BLaER1 treated with 17β-estradiol and CSF1 and Interleukin-3, amounts not matched to agents 10 nM and 100 nM (cell line): Measurements from ENCODE around the gene CCL25.

ENCODE experiments used
- H3K27ac ChIP-seq, 11 experiments: shearing (Covaris generic); formaldehyde crosslinking; 2 replicates each; pipeline ENCODE4 v1.8.1; 2022
- H3K27me3 ChIP-seq, 11 experiments: shearing (Covaris generic); formaldehyde crosslinking; 2 replicates each; pipeline ENCODE4 v1.8.1; 2022
- H3K36me3 ChIP-seq, 11 experiments: shearing (Covaris generic); formaldehyde crosslinking; 2 replicates each; pipeline ENCODE4 v1.8.1; 2022
- H3K4me1 ChIP-seq, 10 experiments: shearing (Covaris generic); formaldehyde crosslinking; 2 replicates each; pipeline ENCODE4 v1.8.1; 2022
- H3K4me2 ChIP-seq, 11 experiments: shearing (Covaris generic); formaldehyde crosslinking; 2 replicates each; pipeline ENCODE4 v1.8.1; 2022
- H3K4me3 ChIP-seq, 10 experiments: shearing (Covaris generic); formaldehyde crosslinking; 2 replicates each; pipeline ENCODE4 v1.8.1; 2022
- H3K9ac ChIP-seq, 11 experiments: shearing (Covaris generic); formaldehyde crosslinking; 2 replicates each; pipeline ENCODE4 v1.8.1; 2022
- H3K9me3 ChIP-seq, 11 experiments: shearing (Covaris generic); formaldehyde crosslinking; replicated peaks in 1 of 11; 2 replicates each; pipeline ENCODE4 v1.8.1; 2022
- H4K20me1 ChIP-seq, 11 experiments: shearing (Covaris generic); formaldehyde crosslinking; 2 replicates each; pipeline ENCODE4 v1.8.1; 2022
- Cebpa-rat ChIP-seq, 11 experiments: shearing (Covaris generic); IDR thresholded peaks; 2 replicates each; pipeline ENCODE4 v1.8.1; 2022

CCL25 gene

DNA sequence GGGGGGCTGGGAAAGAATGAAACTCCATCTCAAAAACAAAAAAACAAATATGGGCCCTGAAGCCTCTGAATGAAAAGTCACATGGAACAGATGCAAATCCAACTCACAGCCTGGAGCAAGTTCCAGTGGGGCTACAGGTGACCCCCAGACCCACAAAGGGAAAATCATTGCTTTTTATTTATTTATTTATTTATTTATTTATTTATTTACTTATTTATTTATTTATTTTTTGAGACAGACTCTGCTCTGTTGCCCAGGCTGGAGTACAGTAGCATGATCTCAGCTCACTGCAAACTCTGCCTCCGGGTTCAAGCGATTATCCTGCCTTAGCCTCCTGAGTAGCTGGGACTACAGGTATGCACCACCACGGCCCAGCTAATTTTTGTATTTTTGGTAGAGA lies 13.3 kb upstream of the CCL25 start:
- H3K9ac ChIP-seq = no peak overlapping the region
- H3K9me3 ChIP-seq = no peaks in the 10 kb centered on the region
- peaks cover 0 to 25% (median 9%) of the 10 kb centered on the region in 10 experiments; a peak in 12 of 20 replicates for H3K4me1 ChIP-seq
- no peak overlapping the region for H3K4me3 ChIP-seq
- H3K27me3 ChIP-seq = no peaks in the 10 kb centered on the region
- H4K20me1 ChIP-seq = no peaks in the 10 kb centered on the region
- no peak overlapping the region for H3K4me2 ChIP-seq
- H3K36me3 ChIP-seq = no peaks in the 10 kb centered on the region
- no peak for TF ChIP-seq Cebpa-rat (IDR thresholded peaks at IDR 0.05)
- H3K27ac ChIP-seq = no peak overlapping the region

DNA sequence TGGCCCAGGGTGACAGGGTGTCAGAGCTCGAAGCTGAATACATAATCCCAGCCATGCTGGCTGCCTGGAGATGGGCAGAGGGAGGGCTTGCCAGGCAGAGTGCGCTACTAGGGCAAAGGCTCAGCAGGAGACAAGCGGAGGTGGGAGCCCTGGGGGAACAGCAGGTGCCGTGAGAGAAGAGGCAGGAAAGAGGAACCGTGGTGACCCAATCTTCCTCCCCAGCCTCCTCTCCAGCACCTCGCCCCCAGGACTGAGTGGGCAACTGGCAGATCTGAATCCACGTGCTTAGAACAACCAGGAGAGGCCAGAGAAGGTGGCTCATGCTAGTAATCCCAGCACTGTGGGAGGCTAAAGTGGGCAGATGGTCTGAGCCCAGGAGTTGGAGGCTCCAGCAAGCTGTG lies 11.0 kb upstream of the CCL25 start:
- no peak overlapping the region for H3K4me3 ChIP-seq
- peaks cover 0 to 22% (median 12%) of the 10 kb centered on the region in 10 experiments; a peak in 12 of 20 replicates for H3K4me1 ChIP-seq
- H3K4me2 ChIP-seq = peak overlapping the region in 5 of 11 experiments; percentile 1 to 36 (median 27); a peak in 7 of 22 replicates
- H3K27me3 ChIP-seq = no peaks in the 10 kb centered on the region
- H3K27ac ChIP-seq = no peak overlapping the region
- no peak overlapping the region for H3K9ac ChIP-seq
- H3K36me3 ChIP-seq = no peaks in the 10 kb centered on the region
- no peaks in the 10 kb centered on the region for H3K9me3 ChIP-seq
- no peaks in the 10 kb centered on the region for H4K20me1 ChIP-seq
- TF ChIP-seq Cebpa-rat (IDR thresholded peaks at IDR 0.05) = no peak

DNA sequence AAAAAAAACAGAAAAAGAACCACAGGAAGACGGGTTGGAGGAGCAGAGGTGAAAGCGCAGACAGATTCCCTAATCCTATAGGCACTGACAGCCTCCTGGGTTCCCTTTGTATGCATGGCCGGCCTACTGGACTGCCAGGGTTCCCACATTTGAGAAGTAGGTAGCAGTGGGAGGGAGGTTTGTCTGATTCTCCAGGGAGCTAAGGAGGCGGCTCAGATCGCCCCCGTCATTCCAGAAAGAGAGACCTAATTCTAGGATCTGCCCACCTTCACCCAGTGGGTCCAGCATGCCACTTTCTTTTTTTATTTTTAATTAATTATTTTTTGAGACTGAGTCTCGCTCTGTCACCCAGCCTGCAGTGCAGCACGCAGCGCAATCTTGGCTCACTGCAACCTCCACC lies 9.7 kb upstream of the CCL25 start:
- TF ChIP-seq Cebpa-rat (IDR thresholded peaks at IDR 0.05) = no peak
- H3K4me3 ChIP-seq = no peak overlapping the region
- H3K4me2 ChIP-seq = no peak overlapping the region
- no peak overlapping the region for H3K27ac ChIP-seq
- peaks cover 0 to 20% (median 13%) of the 10 kb centered on the region in 10 experiments; a peak in 13 of 20 replicates for H3K4me1 ChIP-seq
- no peak overlapping the region for H3K9ac ChIP-seq
- no peaks in the 10 kb centered on the region for H3K27me3 ChIP-seq
- H4K20me1 ChIP-seq = no peaks in the 10 kb centered on the region
- no peaks in the 10 kb centered on the region for H3K36me3 ChIP-seq
- no peaks in the 10 kb centered on the region for H3K9me3 ChIP-seq

DNA sequence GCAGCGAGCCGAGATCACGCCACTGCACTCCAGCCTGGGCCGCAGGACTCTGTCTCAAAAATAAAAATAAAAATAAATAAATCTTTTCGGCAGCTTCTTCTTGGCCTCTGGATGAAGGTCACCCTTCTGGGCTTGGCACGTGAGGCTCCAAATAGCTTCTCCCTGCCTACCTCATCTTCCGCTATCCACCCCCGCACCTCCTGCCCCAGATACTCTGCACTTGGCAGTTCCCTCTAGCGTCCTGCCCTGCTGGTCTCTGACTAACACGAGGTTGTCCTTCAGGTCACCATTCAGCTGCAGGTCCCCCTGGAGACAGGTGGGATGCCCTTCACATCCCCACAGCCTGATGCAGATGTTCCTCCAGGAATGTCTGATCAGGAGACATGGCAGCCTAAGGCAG lies 8.5 kb upstream of the CCL25 start:
- H3K27me3 ChIP-seq = no peaks in the 10 kb centered on the region
- H3K4me2 ChIP-seq = no peak overlapping the region
- no peaks in the 10 kb centered on the region for H3K36me3 ChIP-seq
- H3K9me3 ChIP-seq = no peaks in the 10 kb centered on the region
- H3K9ac ChIP-seq = no peak overlapping the region
- no peak overlapping the region for H3K4me3 ChIP-seq
- H3K4me1 ChIP-seq = peaks cover 0 to 20% (median 13%) of the 10 kb centered on the region in 10 experiments; a peak in 13 of 20 replicates
- no peak for TF ChIP-seq Cebpa-rat (IDR thresholded peaks at IDR 0.05)
- no peak overlapping the region for H3K27ac ChIP-seq
- H4K20me1 ChIP-seq = no peaks in the 10 kb centered on the region

DNA sequence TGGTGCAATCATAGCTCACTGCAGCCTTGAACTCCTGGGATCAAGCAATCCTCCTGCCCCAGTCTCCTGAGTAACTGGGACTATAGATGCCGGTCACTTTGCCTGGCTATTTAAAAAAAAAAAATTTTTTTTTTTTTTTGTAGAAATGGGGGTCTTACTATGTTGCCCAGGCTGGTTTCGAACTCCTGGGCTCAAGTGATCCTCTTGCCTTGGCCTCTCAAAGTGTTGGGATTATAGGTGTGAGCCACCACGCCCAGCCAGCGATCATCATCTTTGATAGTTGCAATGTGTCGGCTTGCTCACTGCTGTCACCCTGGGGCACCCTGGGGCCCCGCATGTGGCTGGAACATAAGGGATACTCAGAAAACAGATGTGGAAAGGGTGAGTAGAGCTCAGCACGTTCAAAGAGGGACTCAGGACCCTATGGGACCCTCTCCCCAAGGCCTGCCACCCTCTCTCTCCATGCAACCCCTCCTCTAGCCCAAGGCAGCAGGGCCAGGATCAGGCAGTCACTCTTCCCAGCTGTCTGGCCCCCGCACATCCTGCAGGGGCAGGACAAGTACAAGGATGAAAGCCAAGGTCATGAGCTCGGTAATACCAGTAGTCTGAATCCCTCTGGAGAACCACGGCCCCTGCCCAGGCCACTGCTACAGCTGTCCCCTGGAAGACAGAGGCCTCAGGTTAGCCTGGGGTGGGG lies 6.5 kb upstream of the CCL25 start:
- no peaks in the 10 kb centered on the region for H4K20me1 ChIP-seq
- H3K27ac ChIP-seq = no peak overlapping the region
- TF ChIP-seq Cebpa-rat (IDR thresholded peaks at IDR 0.05) = no peak
- no peaks in the 10 kb centered on the region for H3K36me3 ChIP-seq
- no peaks in the 10 kb centered on the region for H3K27me3 ChIP-seq
- H3K4me3 ChIP-seq = no peak overlapping the region
- no peaks in the 10 kb centered on the region for H3K9me3 ChIP-seq
- no peak overlapping the region for H3K9ac ChIP-seq
- peaks cover 2 to 28% (median 21%) of the 10 kb centered on the region in 10 experiments for H3K4me1 ChIP-seq
- H3K4me2 ChIP-seq = no peak overlapping the region

DNA sequence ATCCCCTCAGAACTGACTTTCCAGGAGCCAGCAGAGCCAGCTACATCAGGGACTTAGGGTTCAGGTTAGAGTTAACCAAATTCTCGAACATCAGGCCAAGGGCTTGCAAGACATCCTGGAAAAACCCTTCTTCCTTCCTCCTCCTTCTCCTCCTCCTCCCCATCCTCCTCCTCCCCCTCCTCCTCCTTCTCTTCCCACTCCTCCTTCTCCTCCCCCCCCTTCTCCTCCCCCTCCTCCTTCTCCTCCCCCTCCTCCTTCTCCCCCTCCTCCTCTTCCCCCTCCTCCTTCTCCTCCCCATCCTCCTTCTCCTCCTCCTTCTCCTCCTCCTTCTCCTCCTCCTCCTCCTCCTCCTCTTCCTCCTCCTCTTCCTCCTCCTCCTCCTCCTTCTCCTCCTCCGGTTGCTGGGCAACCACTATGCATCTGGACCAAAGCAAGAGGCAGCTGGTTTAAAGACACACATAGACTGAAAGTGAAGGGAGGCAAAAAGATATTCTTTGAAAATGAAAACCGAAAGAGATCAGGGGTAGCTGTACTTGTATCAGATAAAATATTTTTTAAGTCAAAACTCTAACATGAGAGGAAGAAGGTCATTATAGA lies 5.9 kb upstream of the CCL25 start:
- TF ChIP-seq Cebpa-rat (IDR thresholded peaks at IDR 0.05) = no peak
- H3K4me3 ChIP-seq = no peak overlapping the region
- no peaks in the 10 kb centered on the region for H3K36me3 ChIP-seq
- H3K9ac ChIP-seq = no peak overlapping the region
- no peak overlapping the region for H3K27ac ChIP-seq
- no peaks in the 10 kb centered on the region for H4K20me1 ChIP-seq
- H3K4me1 ChIP-seq = peaks cover 8 to 28% (median 21%) of the 10 kb centered on the region in 10 experiments
- no peaks in the 10 kb centered on the region for H3K27me3 ChIP-seq
- no peaks in the 10 kb centered on the region for H3K9me3 ChIP-seq
- no peak overlapping the region for H3K4me2 ChIP-seq

DNA sequence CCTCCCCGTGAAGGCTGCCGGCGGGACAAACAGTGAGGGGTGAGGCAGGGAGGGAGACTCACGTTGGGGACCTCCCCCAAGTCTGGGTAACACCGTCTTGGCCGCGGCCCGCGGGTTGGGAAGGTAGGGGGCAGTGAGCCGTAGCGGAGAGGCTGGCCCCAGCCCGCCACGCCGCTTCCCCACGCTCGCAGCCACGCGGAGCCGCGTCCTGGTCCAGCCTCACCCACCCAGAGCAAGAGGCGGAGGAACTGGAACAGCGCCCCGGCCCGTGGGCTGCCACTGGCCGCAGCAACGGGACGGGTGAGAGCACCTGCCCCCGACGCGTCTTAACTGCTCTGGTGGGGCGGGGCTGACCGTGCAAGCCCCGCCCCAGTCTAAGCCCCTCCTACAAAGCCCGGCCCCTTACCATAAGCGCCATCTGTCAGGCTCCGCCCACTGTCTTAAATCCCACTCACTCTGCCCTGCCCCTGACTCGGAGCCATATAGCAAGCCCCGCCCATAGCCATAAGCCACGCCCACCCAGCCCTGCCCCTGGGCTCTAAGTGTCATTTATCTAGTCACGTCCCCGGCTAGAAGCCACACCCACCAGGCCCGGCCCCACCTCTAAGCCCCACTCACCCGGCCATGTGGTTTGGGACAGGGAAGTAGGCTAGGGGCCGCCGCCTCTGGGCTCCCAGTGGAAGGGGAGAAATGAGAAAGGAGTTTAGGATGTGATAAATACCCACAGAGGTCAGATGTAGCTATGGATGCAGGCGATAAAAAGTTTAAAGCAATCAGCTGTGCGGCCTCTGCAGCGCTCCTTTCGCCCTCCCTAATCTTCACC lies 2.1 kb upstream of the CCL25 start:
- Histone ChIP-seq H4K20me1 (no peaks in the 10 kb centered on the region), H3K4me1 (peaks cover 15 to 46% (median 30%) of the 10 kb centered on the region in 10 experiments), H3K27me3 (no peaks in the 10 kb centered on the region), H3K27ac (peak overlapping the region in 9 of 11 experiments; percentile 47 to 79 (median 72); a peak in 18 of 22 replicates), H3K9ac (peak overlapping the region; percentile 40 to 75 (median 63); a peak in 21 of 22 replicates), H3K36me3 (no peaks in the 10 kb centered on the region), H3K9me3 (no peaks in the 10 kb centered on the region), H3K4me3 (peak overlapping the region; percentile 42 to 70 (median 60)), H3K4me2 (peak overlapping the region; percentile 66 to 95 (median 90))
- TF ChIP-seq Cebpa-rat (IDR thresholded peaks at IDR 0.05) = no peak

DNA sequence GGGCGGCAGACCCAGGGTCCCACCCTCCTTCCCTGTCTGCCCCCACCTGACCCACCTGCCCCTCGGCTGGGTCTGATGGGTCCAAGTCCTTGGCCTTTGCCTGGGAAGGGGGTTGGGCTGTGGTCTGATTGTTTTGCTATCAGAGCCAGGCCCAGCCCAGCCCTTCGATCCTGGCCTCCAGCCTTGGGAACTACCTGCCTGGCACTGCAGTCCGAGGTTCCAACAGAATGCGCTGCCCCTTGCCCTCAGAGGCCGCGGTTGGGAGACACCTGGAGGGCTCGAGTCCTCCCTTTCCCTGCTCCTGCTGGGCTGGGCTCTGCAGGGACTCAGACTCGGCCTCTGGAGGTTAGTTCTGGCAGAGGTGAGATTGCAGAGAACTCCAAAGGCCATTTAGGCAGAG lies 1.6 kb downstream of the CCL25 start:
- Histone ChIP-seq H3K4me2 (no peak overlapping the region), H3K9me3 (no peaks in the 10 kb centered on the region)
- TF ChIP-seq Cebpa-rat (IDR thresholded peaks at IDR 0.05) = no peak

DNA sequence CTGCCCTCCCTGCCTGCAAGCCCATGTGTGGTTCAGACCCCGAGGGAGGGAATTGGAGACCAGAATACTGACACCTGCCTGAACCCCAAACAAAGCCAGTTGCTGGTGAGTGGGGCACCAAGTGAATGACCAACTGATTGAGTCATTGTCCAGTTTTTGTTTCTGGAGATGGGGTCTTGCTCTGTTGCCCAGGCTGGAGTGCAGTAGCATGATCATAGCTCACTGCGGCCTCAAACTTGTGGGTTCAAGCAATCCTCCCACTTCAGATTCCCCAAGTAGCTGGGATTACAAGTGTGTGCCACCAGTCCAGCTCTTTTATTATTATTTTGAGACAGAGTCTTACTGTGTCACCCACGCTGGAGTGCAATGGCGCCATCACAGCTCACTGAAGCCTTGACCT lies 4.0 kb downstream of the CCL25 start:
- Histone ChIP-seq H3K36me3 (no peaks in the 10 kb centered on the region), H3K4me1 (peaks cover 8 to 23% (median 14%) of the 10 kb centered on the region in 10 experiments), H3K9me3 (no peaks in the 10 kb centered on the region), H3K27ac (no peak overlapping the region), H3K4me2 (no peak overlapping the region), H3K27me3 (no peaks in the 10 kb centered on the region), H3K9ac (no peak overlapping the region), H4K20me1 (no peaks in the 10 kb centered on the region), H3K4me3 (no peak overlapping the region)
- TF ChIP-seq Cebpa-rat (IDR thresholded peaks at IDR 0.05) = no peak

More for the DNA sequence above, 1.6 kb downstream of the CCL25 start:
- Histone ChIP-seq H3K27me3 (no peaks in the 10 kb centered on the region), H3K36me3 (no peaks in the 10 kb centered on the region), H3K9ac (no peak overlapping the region), H3K27ac (no peak overlapping the region), H4K20me1 (no peaks in the 10 kb centered on the region), H3K4me3 (no peak overlapping the region), H3K4me1 (peaks cover 15 to 38% (median 27%) of the 10 kb centered on the region in 10 experiments)
